GM12875 (cell line): Measurements from ENCODE around the gene GKN1.

Experiments
- H3K4me3 ChIP-seq: one replicate; pipeline ENCODE4 v1.5.1; 2011; ENCODE audit warnings: low read depth, low read length, control low read depth
- CTCF ChIP-seq: IDR thresholded peaks from 2 replicates; pipeline ENCODE4 v1.5.1; 2011; ENCODE audit warnings: low read depth, mild to moderate bottlenecking, control low read depth, inconsistent platforms, low read length, moderate library complexity, borderline replicate concordance; ENCODE audit not compliant: insufficient read depth

Gene GKN1

DNA sequence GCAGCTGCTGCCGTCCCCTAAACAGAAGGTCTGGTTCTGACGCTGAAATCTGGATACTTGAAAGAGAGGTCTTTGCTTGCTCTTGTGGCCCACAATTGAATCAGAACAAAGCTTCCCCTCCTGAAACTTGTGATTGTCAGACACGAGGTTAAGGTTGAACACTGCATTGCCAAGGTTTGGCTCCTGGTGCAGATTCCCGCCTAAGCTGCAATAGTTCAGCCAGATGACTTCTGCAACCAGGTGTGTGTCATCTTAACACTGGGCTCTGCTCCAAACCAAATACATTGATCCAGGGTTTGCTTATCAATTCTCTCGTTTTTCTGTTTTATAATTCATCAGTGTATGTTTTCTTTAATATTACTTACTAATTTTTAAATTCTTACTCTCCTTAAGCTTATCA, 14.6 kb downstream of the GKN1 start:
- H3K4me3 ChIP-seq: no peak overlapping the region
- TF ChIP-seq CTCF: no peak

- no peak for TF ChIP-seq CTCF
Measured at GRCh38 chr2:68992341-68992740, 17.9 kb downstream of the GKN1 start.

DNA sequence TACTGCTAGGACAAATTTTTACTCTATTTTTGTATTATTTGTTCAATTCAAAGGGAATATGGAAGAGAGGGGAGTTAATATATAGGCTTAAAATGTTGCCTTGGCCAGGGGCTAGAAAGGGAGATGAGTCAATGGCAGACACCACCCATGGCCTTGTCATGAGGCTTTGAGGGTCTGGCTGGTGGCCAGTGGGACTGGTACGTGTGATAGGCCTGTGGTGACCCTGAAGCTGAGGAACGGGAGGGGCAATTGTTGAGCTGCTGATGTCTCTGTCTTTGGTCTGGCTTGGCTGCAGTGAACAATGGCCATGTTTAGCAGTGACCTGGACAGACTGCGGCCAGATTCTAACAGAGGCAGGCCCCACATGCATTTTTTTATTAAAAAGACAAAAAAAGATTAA, 18.5 kb downstream of the GKN1 start:
- H3K4me3 ChIP-seq: no peak overlapping the region
- TF ChIP-seq CTCF: no peak

More at GRCh38 chr2:68992341-68992740, 17.9 kb downstream of the GKN1 start:
- H3K4me3 ChIP-seq: no peak overlapping the region

DNA sequence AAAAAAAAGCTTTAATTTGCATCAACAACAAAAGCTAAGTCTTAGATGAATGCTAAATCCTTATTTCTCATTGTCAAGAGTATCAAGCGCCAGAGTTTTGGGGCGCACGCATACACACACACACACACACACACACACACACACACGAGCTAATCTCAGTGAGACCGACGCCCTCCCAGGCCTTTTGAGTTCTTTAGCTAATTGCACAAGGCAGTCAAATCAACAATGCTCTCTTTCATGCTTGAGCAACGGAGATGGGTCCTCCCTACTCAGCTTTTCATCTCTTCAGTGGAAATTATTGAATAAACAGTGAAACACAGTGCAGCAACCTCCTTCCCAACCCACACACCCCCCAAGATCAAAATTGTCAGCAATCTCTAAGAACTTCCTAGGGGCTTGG, 19.2 kb downstream of the GKN1 start:
- TF ChIP-seq CTCF: no peak

GRCh38 chr2:68994864-68995263, 20.4 kb downstream of the GKN1 start:
- H3K4me3 ChIP-seq: no peak overlapping the region
- no peak for TF ChIP-seq CTCF

More for the DNA sequence above, 19.2 kb downstream of the GKN1 start:
- H3K4me3 ChIP-seq: no peak overlapping the region

- TF ChIP-seq CTCF: no peak
- H3K4me3 ChIP-seq: no peak overlapping the region
Measured at GRCh38 chr2:68995916-68996315, 21.5 kb downstream of the GKN1 start.

- no peak for TF ChIP-seq CTCF
- H3K4me3 ChIP-seq: no peak overlapping the region
Measured at GRCh38 chr2:68997401-68997800, 23.0 kb downstream of the GKN1 start.
